Astrocyte (in vitro differentiated cells and primary cell): ENCODE measurements around the gene CAPG. TPM values are rescaled to one million over a fixed set of nuclear protein-coding genes. Genes with fewer than 3 reads are reported as not detected.

Experiments used
- DNase-seq: peaks from one replicate; pipeline ENCODE4 v3.0.0-alpha.2; 2010; ENCODE audit warnings: low read depth
- FAIRE-seq: peaks from 2 replicates; lab custom pipeline; 2011; peaks lifted over from hg19 to GRCh38; lab: Jason Lieb, UNC
- H2AFZ ChIP-seq: 2 replicates; pipeline ENCODE4 v1.6.0; 2012; ENCODE audit warnings: low read depth, low read length, inconsistent platforms
- H3K27ac ChIP-seq: 2 replicates; pipeline ENCODE4 v1.5.1; 2011; ENCODE audit warnings: low read depth, low read length, inconsistent platforms
- H3K27me3 ChIP-seq: 2 replicates; pipeline ENCODE4 v1.6.0; 2011; ENCODE audit warnings: low read length, inconsistent platforms; ENCODE audit not compliant: insufficient read depth
- H3K36me3 ChIP-seq: 2 replicates; pipeline ENCODE4 v1.5.1; 2011; ENCODE audit warnings: low read length, inconsistent platforms; ENCODE audit not compliant: insufficient read depth
- H3K4me1 ChIP-seq: 2 replicates; pipeline ENCODE4 v1.5.1; 2011; ENCODE audit warnings: low read length, inconsistent platforms; ENCODE audit not compliant: insufficient read depth
- H3K4me2 ChIP-seq: 2 replicates; pipeline ENCODE4 v1.6.0; 2012; ENCODE audit warnings: low read length, inconsistent platforms
- H3K4me3 ChIP-seq: 2 replicates; pipeline ENCODE4 v1.5.1; 2011; ENCODE audit warnings: low read depth, mild to moderate bottlenecking, low read length, inconsistent platforms; ENCODE audit not compliant: insufficient read depth
- H3K79me2 ChIP-seq: 2 replicates; pipeline ENCODE4 v1.6.0; 2012; ENCODE audit warnings: mild to moderate bottlenecking, low read length, inconsistent platforms; ENCODE audit not compliant: insufficient read depth
- H3K9ac ChIP-seq: 2 replicates; pipeline ENCODE4 v1.6.0; 2012; ENCODE audit warnings: mild to moderate bottlenecking, low read length, inconsistent platforms
- H3K9me3 ChIP-seq: 2 replicates; pipeline ENCODE4 v1.5.1; 2012; ENCODE audit warnings: low read depth, mild to moderate bottlenecking, low read length, inconsistent platforms; ENCODE audit not compliant: insufficient read depth
- H4K20me1 ChIP-seq: 2 replicates; pipeline ENCODE4 v1.6.0; 2012; ENCODE audit warnings: low read length, inconsistent platforms; ENCODE audit not compliant: insufficient read depth
- H3K27ac Mint-ChIP-seq: one replicate; pipeline ENCODE4 v1.8.0; 2021; ENCODE audit warnings: mild to moderate bottlenecking, mixed read lengths; ENCODE audit not compliant: unreplicated experiment
- H3K27me3 Mint-ChIP-seq: one replicate; pipeline ENCODE4 v1.8.0; 2021; ENCODE audit warnings: low read depth, mixed read lengths; ENCODE audit not compliant: unreplicated experiment
- H3K36me3 Mint-ChIP-seq: one replicate; pipeline ENCODE4 v1.8.0; 2021; ENCODE audit warnings: low read depth, mixed read lengths; ENCODE audit not compliant: unreplicated experiment
- H3K4me1 Mint-ChIP-seq: one replicate; pipeline ENCODE4 v1.8.0; 2021; ENCODE audit warnings: low read depth, mixed read lengths; ENCODE audit not compliant: unreplicated experiment
- H3K4me3 Mint-ChIP-seq: one replicate; pipeline ENCODE4 v1.8.0; 2021; ENCODE audit warnings: mild to moderate bottlenecking, moderate library complexity, mixed read lengths; ENCODE audit not compliant: unreplicated experiment
- H3K9me3 Mint-ChIP-seq: one replicate; pipeline ENCODE4 v1.8.0; 2021; ENCODE audit warnings: mild to moderate bottlenecking, mixed read lengths; ENCODE audit not compliant: unreplicated experiment
- EZH2 ChIP-seq: IDR thresholded peaks from 2 replicates; pipeline ENCODE4 v1.6.1; 2012; ENCODE audit warnings: mild to moderate bottlenecking, low read length, inconsistent platforms; ENCODE audit not compliant: insufficient read depth
- total RNA-seq: library from RNA; stranded (reverse); gene quantifications from 2 replicates; pipeline ENCODE4 v1.2.1, GENCODE V29; 2021
- TF ChIP-seq, protein P1 (sequence below): IDR thresholded peaks from 2 replicates; pipeline ENCODE4 v1.5.1; 2011; ENCODE audit warnings: low read depth, mild to moderate bottlenecking, inconsistent platforms, low read length, moderate library complexity; ENCODE audit not compliant: insufficient read depth

The CAPG gene
- total RNA-seq, 1 donor from 2014 or later: 68.2 TPM

DNA sequence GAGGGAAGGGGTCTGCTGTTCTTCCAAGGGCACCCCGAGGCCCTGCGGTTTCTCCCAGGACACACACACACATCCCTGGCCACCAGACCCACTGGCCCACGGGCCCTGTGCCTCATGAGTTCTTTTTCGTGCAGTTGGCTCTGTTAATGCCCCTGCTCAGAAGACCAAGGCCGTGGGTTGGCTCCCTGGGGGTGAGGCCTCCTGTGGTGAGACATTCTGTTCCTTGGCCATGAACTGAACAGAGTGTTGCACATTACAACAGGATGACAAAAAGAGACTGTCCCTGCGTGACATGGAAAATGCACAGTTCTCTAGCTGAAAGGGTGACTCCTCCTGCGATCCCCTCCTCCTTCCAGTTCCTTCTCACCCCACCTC is 39.0 kb upstream of the CAPG start:
- Histone ChIP-seq H3K36me3 (no peaks in the 10 kb centered on the region), H3K27ac (no peak overlapping the region), H3K27me3 (no peaks in the 10 kb centered on the region), H3K4me1 (no peaks in the 10 kb centered on the region), H3K9ac (no peak overlapping the region), H2AFZ (no peak overlapping the region), H3K9me3 (no peaks in the 10 kb centered on the region), H4K20me1 (no peaks in the 10 kb centered on the region), H3K79me2 (no peaks in the 10 kb centered on the region), H3K4me3 (no peak overlapping the region), H3K4me2 (no peak overlapping the region)
- Mint-ChIP-seq H3K4me1 (peaks cover 13% of the 10 kb centered on the region), H3K27ac (no peak overlapping the region), H3K36me3 (no peaks in the 10 kb centered on the region), H3K4me3 (no peak overlapping the region), H3K27me3 (peaks cover 14% of the 10 kb centered on the region), H3K9me3 (peaks cover 2% of the 10 kb centered on the region)
- TF ChIP-seq, protein P1, sequence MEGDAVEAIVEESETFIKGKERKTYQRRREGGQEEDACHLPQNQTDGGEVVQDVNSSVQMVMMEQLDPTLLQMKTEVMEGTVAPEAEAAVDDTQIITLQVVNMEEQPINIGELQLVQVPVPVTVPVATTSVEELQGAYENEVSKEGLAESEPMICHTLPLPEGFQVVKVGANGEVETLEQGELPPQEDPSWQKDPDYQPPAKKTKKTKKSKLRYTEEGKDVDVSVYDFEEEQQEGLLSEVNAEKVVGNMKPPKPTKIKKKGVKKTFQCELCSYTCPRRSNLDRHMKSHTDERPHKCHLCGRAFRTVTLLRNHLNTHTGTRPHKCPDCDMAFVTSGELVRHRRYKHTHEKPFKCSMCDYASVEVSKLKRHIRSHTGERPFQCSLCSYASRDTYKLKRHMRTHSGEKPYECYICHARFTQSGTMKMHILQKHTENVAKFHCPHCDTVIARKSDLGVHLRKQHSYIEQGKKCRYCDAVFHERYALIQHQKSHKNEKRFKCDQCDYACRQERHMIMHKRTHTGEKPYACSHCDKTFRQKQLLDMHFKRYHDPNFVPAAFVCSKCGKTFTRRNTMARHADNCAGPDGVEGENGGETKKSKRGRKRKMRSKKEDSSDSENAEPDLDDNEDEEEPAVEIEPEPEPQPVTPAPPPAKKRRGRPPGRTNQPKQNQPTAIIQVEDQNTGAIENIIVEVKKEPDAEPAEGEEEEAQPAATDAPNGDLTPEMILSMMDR: no peak
- no peak for TF ChIP-seq EZH2
- FAIRE-seq (no peak), DNase-seq (no peak)

DNA sequence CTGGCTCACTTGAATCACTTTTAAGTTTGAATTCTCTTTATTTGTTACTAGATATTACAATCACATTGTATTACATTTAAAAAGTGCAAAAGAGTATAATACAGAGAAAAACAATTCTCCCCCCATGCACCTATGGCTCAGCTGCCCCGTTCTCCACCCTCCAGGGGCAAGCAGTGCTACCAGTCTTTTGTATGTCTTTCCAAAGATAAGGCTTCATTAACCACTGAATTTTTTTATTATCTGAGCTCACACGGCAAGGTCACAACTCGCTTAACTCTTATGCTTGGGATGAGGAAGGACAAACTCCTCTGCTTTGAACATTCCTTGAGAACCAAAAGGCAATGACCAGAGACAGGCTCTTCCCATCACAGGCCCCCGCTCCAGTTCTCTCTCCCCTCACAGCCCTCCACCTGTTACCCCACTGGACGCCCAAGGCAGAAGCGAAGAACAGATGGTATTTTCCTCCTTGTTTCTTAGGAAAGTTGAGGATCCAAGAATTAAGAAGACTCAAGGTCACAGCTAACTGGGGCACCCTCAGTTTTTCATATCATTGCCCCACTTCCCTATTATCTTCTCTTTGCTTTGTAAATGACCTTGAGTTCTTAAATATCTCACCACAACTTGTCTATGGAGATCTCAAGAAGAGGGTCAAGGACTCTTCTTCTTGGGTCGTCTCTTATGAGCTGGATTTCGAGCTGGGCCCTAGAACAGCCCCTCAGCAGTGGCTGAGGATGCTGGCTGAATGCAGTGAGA is 38.5 kb upstream of the CAPG start:
- H3K36me3 ChIP-seq: no peaks in the 10 kb centered on the region
- Mint-ChIP-seq H3K4me3 (no peak overlapping the region), H3K27ac (no peak overlapping the region), H3K36me3 (no peaks in the 10 kb centered on the region), H3K4me1 (peaks cover 13% of the 10 kb centered on the region), H3K27me3 (peaks cover 14% of the 10 kb centered on the region), H3K9me3 (peaks cover 2% of the 10 kb centered on the region)
- H4K20me1 ChIP-seq: no peaks in the 10 kb centered on the region
- H3K9ac ChIP-seq: no peak overlapping the region
- H3K79me2 ChIP-seq: no peaks in the 10 kb centered on the region
- no peaks in the 10 kb centered on the region for H3K4me1 ChIP-seq
- DNase-seq (no peak), FAIRE-seq (no peak)
- TF ChIP-seq EZH2: no peak
- TF ChIP-seq, protein P1: no peak
- H3K4me3 ChIP-seq: no peak overlapping the region
- H2AFZ ChIP-seq: no peak overlapping the region
- H3K9me3 ChIP-seq: no peaks in the 10 kb centered on the region
- no peak overlapping the region for H3K4me2 ChIP-seq
- H3K27ac ChIP-seq: no peak overlapping the region
- no peaks in the 10 kb centered on the region for H3K27me3 ChIP-seq

DNA sequence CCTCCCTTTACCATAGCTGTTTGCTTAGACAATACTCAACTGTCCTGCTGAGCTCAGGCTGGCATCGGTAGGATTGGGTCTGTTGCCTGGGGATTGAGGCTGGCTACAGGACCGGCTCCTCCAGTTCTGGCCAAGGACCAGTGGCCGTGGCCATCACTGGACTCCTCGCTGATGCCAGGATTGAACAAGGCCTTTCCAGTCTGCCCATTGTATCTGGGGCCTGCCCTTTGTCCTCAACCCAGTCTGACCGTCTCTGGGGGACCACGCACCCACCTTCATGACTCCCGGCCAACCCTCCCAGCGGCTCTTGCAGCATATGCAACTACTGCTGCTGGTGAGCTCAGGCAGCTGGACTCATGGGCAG is 37.0 kb upstream of the CAPG start:
- H3K9ac ChIP-seq: no peak overlapping the region
- H3K4me3 Mint-ChIP-seq: no peak overlapping the region
- no peaks in the 10 kb centered on the region for H3K27me3 ChIP-seq
- peaks cover 17% of the 10 kb centered on the region for H3K27me3 Mint-ChIP-seq
- peaks cover 2% of the 10 kb centered on the region for H3K9me3 Mint-ChIP-seq
- TF ChIP-seq, protein P1: no peak
- no peak for TF ChIP-seq EZH2
- H3K36me3 Mint-ChIP-seq: no peaks in the 10 kb centered on the region
- no peak overlapping the region for H3K27ac Mint-ChIP-seq
- no peaks in the 10 kb centered on the region for H3K36me3 ChIP-seq
- no peak overlapping the region for H3K4me3 ChIP-seq
- no peaks in the 10 kb centered on the region for H3K4me1 ChIP-seq
- no peak overlapping the region for H3K27ac ChIP-seq
- DNase-seq: no peak
- no peaks in the 10 kb centered on the region for H3K9me3 ChIP-seq
- H3K4me2 ChIP-seq: no peak overlapping the region
- no peak for FAIRE-seq
- no peaks in the 10 kb centered on the region for H3K79me2 ChIP-seq
- H4K20me1 ChIP-seq: no peaks in the 10 kb centered on the region
- H3K4me1 Mint-ChIP-seq: peaks cover 13% of the 10 kb centered on the region
- no peak overlapping the region for H2AFZ ChIP-seq
